ENCODE measurements around the gene EZH2. TPM values are rescaled to one million over a fixed set of nuclear protein-coding genes. Genes with fewer than 3 reads are reported as not detected.
A peak's percentile ranks its signal among the peaks of the same experiment; 100 is the strongest.

The EZH2 gene
- total and polyA plus RNA-seq, 5 donors from 2014 or later: 7.5 to 78.6 (median 11.7) TPM

GRCh38 chr7:148901178-148901577, 17.1 kb upstream of the EZH2 start:
- H3K9me3 ChIP-seq (ENCODE audit: control insufficient read depth in 2 of 2, low read length in 2 of 2): no peaks in the 10 kb centered on the region
- H3K4me1 ChIP-seq (ENCODE audit: control insufficient read depth, insufficient read depth, low read length, poor library complexity, severe bottlenecking): no peaks in the 10 kb centered on the region
- H3K36me3 ChIP-seq (ENCODE audit: control insufficient read depth, insufficient read depth, low read length): no peaks in the 10 kb centered on the region
- Mint-ChIP-seq H3K27ac (no peak overlapping the region), H3K4me3 (no peak overlapping the region), H3K4me1 (peaks cover 0 to 6% (median 2%) of the 10 kb centered on the region in 4 donors), H3K36me3 (no peaks in the 10 kb centered on the region), H3K9me3 (no peaks in the 10 kb centered on the region), H3K27me3 (no peaks in the 10 kb centered on the region)
- no peak overlapping the region for H3K27ac ChIP-seq (ENCODE audit: insufficient read depth, low read length, poor library complexity, severe bottlenecking)
- H3K27me3 ChIP-seq (ENCODE audit: control insufficient read depth, insufficient read depth, low read length): no peaks in the 10 kb centered on the region
- no peak overlapping the region for H3K4me3 ChIP-seq (ENCODE audit: low read depth, low read length)
- no peak for DNase-seq
- ATAC-seq (ENCODE audit: low read depth in 2 of 2): no peak

GRCh38 chr7:148898845-148899484, 14.9 kb upstream of the EZH2 start:
- Mint-ChIP-seq H3K27ac (no peak overlapping the region), H3K4me1 (peaks cover 0 to 6% (median 3%) of the 10 kb centered on the region in 4 donors), H3K4me3 (no peak overlapping the region), H3K27me3 (no peaks in the 10 kb centered on the region), H3K36me3 (no peaks in the 10 kb centered on the region), H3K9me3 (no peaks in the 10 kb centered on the region)
- no peak for DNase-seq
- Histone ChIP-seq H3K27me3 (ENCODE audit: control insufficient read depth, insufficient read depth, low read length) (peaks cover 1% of the 10 kb centered on the region), H3K4me3 (ENCODE audit: low read depth, low read length) (no peak overlapping the region), H3K9me3 (ENCODE audit: control insufficient read depth in 2 of 2, low read length in 2 of 2) (no peaks in the 10 kb centered on the region), H3K36me3 (ENCODE audit: control insufficient read depth, insufficient read depth, low read length) (no peaks in the 10 kb centered on the region), H3K4me1 (ENCODE audit: control insufficient read depth, insufficient read depth, low read length, poor library complexity, severe bottlenecking) (no peaks in the 10 kb centered on the region), H3K27ac (ENCODE audit: insufficient read depth, low read length, poor library complexity, severe bottlenecking) (no peak overlapping the region)
- ATAC-seq (ENCODE audit: low read depth in 2 of 2): no peak

- H3K9me3 ChIP-seq (ENCODE audit: control insufficient read depth in 2 of 2, low read length in 2 of 2): no peaks in the 10 kb centered on the region
- no peak overlapping the region for H3K4me3 ChIP-seq (ENCODE audit: low read depth, low read length)
- Mint-ChIP-seq H3K36me3 (no peaks in the 10 kb centered on the region), H3K27me3 (peaks cover 5% of the 10 kb centered on the region), H3K4me3 (no peak overlapping the region), H3K9me3 (no peaks in the 10 kb centered on the region), H3K27ac (no peak overlapping the region), H3K4me1 (peaks cover 3 to 14% (median 10%) of the 10 kb centered on the region in 4 donors)
- peaks cover 1% of the 10 kb centered on the region for H3K27me3 ChIP-seq (ENCODE audit: control insufficient read depth, insufficient read depth, low read length)
- no peaks in the 10 kb centered on the region for H3K36me3 ChIP-seq (ENCODE audit: control insufficient read depth, insufficient read depth, low read length)
- ATAC-seq (ENCODE audit: low read depth in 2 of 2): no peak
- no peak for DNase-seq
- no peaks in the 10 kb centered on the region for H3K4me1 ChIP-seq (ENCODE audit: control insufficient read depth, insufficient read depth, low read length, poor library complexity, severe bottlenecking)
- no peak overlapping the region for H3K27ac ChIP-seq (ENCODE audit: insufficient read depth, low read length, poor library complexity, severe bottlenecking)
Measured at GRCh38 chr7:148894591-148894990, 10.5 kb upstream of the EZH2 start.

- ATAC-seq (ENCODE audit: low read depth in 2 of 2) (no peak), DNase-seq (no peak)
- no peaks in the 10 kb centered on the region for H3K9me3 ChIP-seq (ENCODE audit: control insufficient read depth in 2 of 2, low read length in 2 of 2)
- Mint-ChIP-seq H3K27me3 (peaks cover 5% of the 10 kb centered on the region), H3K4me1 (peaks cover 6 to 15% (median 12%) of the 10 kb centered on the region in 4 donors), H3K36me3 (no peaks in the 10 kb centered on the region), H3K27ac (no peak overlapping the region), H3K4me3 (no peak overlapping the region), H3K9me3 (no peaks in the 10 kb centered on the region)
- H3K4me1 ChIP-seq (ENCODE audit: control insufficient read depth, insufficient read depth, low read length, poor library complexity, severe bottlenecking): no peaks in the 10 kb centered on the region
- H3K4me3 ChIP-seq (ENCODE audit: low read depth, low read length): no peak overlapping the region
- peaks cover 1% of the 10 kb centered on the region for H3K27me3 ChIP-seq (ENCODE audit: control insufficient read depth, insufficient read depth, low read length)
- no peak overlapping the region for H3K27ac ChIP-seq (ENCODE audit: insufficient read depth, low read length, poor library complexity, severe bottlenecking)
- H3K36me3 ChIP-seq (ENCODE audit: control insufficient read depth, insufficient read depth, low read length): no peaks in the 10 kb centered on the region
Measured at GRCh38 chr7:148893071-148893470, 9.0 kb upstream of the EZH2 start.

DNA sequence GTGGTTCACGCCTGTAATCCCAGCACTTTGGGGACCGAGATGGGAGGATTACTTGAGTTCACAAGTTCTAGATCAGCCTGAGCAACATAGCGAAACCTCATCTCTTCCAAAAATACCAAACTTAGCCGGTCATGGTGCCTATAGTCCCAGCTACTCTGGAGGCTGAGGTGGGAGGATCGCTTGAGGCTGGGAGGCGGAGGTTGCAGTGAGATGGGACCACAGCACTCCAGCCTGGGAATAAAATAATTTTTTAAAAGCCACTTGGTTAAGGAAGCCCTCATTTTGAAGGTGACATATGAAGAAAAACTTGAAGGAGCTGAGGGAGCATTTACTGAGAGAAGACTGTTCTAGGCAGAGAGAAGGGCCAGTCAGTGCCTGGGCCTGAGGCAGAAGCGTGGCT, 4.2 kb upstream of the EZH2 start:
- H3K4me3 ChIP-seq (ENCODE audit: low read depth, low read length): no peak overlapping the region
- H3K4me1 ChIP-seq (ENCODE audit: control insufficient read depth, insufficient read depth, low read length, poor library complexity, severe bottlenecking): peaks cover 2% of the 10 kb centered on the region
- Mint-ChIP-seq H3K27ac (peak overlapping the region in 1 of 3 donors; percentile 48), H3K27me3 (no peaks in the 10 kb centered on the region), H3K36me3 (no peaks in the 10 kb centered on the region), H3K4me1 (peaks cover 10 to 30% (median 23%) of the 10 kb centered on the region in 4 donors), H3K9me3 (peaks cover 0 to 2% (median 0%) of the 10 kb centered on the region in 7 donors), H3K4me3 (peak overlapping the region in 2 of 4 donors; percentile 6 to 22)
- ATAC-seq (ENCODE audit: low read depth in 2 of 2) (no peak), DNase-seq (no peak)
- H3K9me3 ChIP-seq (ENCODE audit: control insufficient read depth in 2 of 2, low read length in 2 of 2): no peaks in the 10 kb centered on the region
- H3K27ac ChIP-seq (ENCODE audit: insufficient read depth, low read length, poor library complexity, severe bottlenecking): no peak overlapping the region
- no peaks in the 10 kb centered on the region for H3K27me3 ChIP-seq (ENCODE audit: control insufficient read depth, insufficient read depth, low read length)
- H3K36me3 ChIP-seq (ENCODE audit: control insufficient read depth, insufficient read depth, low read length): no peaks in the 10 kb centered on the region

DNA sequence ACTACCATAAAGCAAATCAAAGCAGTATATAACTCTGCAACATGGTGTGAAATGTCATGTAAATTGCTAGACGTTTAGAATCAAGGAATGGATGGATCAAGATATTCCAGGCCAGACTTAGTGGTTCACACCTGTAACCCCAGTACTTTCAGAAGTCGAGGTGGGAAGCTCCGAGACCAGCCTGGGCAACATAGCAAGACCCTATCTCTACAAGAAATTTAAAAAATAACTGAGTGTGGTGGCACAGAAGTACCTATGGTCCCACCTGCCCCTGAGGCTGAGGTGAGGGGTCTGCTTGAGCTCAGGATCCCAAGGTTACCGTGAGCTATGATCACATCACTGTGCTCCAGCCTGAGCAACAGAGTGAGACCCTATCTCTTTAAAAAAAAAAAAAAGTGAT, 2.8 kb upstream of the EZH2 start:
- H3K27ac Mint-ChIP-seq: peak overlapping the region in 1 of 3 donors; percentile 60
- ATAC-seq (ENCODE audit: low read depth in 2 of 2) (no peak), DNase-seq (no peak)
- Histone ChIP-seq H3K9me3 (ENCODE audit: control insufficient read depth in 2 of 2, low read length in 2 of 2) (no peaks in the 10 kb centered on the region), H3K27ac (ENCODE audit: insufficient read depth, low read length, poor library complexity, severe bottlenecking) (no peak overlapping the region), H3K4me1 (ENCODE audit: control insufficient read depth, insufficient read depth, low read length, poor library complexity, severe bottlenecking) (peaks cover 15% of the 10 kb centered on the region), H3K27me3 (ENCODE audit: control insufficient read depth, insufficient read depth, low read length) (no peaks in the 10 kb centered on the region), H3K4me3 (ENCODE audit: low read depth, low read length) (no peak overlapping the region), H3K36me3 (ENCODE audit: control insufficient read depth, insufficient read depth, low read length) (no peaks in the 10 kb centered on the region)
- no peaks in the 10 kb centered on the region for H3K36me3 Mint-ChIP-seq
- peaks cover 0 to 2% (median 0%) of the 10 kb centered on the region in 7 donors for H3K9me3 Mint-ChIP-seq
- peak overlapping the region; percentile 28 to 92 (median 78) for H3K4me3 Mint-ChIP-seq
- H3K27me3 Mint-ChIP-seq: peaks cover 4% of the 10 kb centered on the region
- H3K4me1 Mint-ChIP-seq: peaks cover 20 to 38% (median 28%) of the 10 kb centered on the region in 4 donors

DNA sequence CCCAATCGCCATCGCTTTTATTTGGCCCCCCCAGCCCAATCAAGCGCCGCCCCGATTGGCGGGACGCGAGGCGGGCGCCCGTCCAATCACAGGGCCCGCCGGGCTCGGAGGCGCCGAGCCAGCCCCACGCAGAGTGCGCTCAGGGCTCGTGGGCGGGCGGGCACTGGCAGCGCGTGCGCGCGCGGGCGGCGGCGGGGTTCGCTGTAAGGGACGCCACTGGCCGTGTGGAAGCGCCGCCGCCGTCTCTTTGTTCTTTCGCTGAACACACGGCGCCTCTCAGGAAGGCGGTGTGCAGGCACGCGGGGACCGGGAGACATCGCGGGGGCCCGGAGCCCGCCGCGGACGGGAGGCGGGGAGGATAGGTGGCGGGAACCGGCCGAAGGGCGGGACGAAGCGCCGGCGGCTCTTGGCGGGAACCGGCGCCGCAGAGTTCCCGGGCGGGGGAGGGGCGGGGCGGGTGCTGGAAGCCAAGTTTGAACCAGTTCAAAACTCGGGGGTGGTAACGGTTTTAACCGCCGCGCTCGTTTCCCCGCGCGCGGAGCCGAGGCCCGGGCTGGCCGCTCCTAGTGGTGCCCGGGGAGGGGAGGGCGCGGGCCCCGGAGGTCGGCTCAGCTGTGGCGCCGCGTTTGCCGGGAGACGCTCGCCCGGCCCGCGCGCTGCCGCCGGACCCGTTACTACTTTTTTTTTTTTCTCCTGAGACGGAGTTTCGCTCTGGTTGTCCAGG, 370 bp upstream of the EZH2 start:
- ATAC-seq (ENCODE audit: low read depth in 2 of 2): peak; percentile 94 to 96
- peaks cover 27 to 51% (median 36%) of the 10 kb centered on the region in 4 donors for H3K4me1 Mint-ChIP-seq
- H3K9me3 Mint-ChIP-seq: peaks cover 0 to 2% (median 0%) of the 10 kb centered on the region in 7 donors
- peaks cover 4% of the 10 kb centered on the region for H3K27me3 Mint-ChIP-seq
- H3K27ac Mint-ChIP-seq: peak overlapping the region; percentile 89 to 95 (median 92)
- Histone ChIP-seq H3K27ac (ENCODE audit: insufficient read depth, low read length, poor library complexity, severe bottlenecking) (peak overlapping the region; percentile 93), H3K4me1 (ENCODE audit: control insufficient read depth, insufficient read depth, low read length, poor library complexity, severe bottlenecking) (peaks cover 30% of the 10 kb centered on the region), H3K9me3 (ENCODE audit: control insufficient read depth in 2 of 2, low read length in 2 of 2) (no peaks in the 10 kb centered on the region), H3K27me3 (ENCODE audit: control insufficient read depth, insufficient read depth, low read length) (no peaks in the 10 kb centered on the region), H3K4me3 (ENCODE audit: low read depth, low read length) (peak overlapping the region; percentile 56), H3K36me3 (ENCODE audit: control insufficient read depth, insufficient read depth, low read length) (no peaks in the 10 kb centered on the region)
- DNase-seq: peak; percentile 91 to 95 (median 95)
- no peaks in the 10 kb centered on the region for H3K36me3 Mint-ChIP-seq
- peak overlapping the region; percentile 81 to 97 (median 94) for H3K4me3 Mint-ChIP-seq
